Stimulated activated CD4-positive, alpha-beta T cell treated with anti-CD3 and anti-CD28 coated beads, Interleukin-1b, Interleukin-23, amount 100 ng/mL, for 1 hour (primary cell): Measurements from ENCODE around the gene ADO.

Experiments used
- DNase-seq, 2 donors: peaks; one replicate each; pipeline ENCODE4 v3.0.0-alpha.2; 2020; ENCODE audit warnings: low read depth in 2 of 2

The ADO gene

DNA sequence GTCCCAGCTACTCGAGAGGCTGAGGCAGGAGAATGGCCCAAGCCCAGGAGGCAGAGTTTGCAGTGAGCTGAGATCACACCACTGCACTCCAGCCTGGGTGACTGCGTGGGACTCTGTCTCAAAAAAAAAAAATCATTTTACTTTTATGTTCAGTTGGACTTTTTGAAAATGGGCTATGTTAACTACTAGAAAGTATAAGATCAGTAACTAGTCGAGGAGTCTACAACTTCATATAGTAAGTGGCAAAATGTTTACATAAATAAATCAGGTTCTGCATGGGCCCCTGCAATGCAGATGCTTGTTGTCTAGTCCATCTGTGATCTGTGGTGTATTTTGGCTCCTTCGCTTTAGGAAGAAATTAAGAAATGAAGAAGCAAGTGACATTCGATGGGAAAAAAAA is 12.3 kb upstream of the ADO start:
- DNase-seq, result no peak

DNA sequence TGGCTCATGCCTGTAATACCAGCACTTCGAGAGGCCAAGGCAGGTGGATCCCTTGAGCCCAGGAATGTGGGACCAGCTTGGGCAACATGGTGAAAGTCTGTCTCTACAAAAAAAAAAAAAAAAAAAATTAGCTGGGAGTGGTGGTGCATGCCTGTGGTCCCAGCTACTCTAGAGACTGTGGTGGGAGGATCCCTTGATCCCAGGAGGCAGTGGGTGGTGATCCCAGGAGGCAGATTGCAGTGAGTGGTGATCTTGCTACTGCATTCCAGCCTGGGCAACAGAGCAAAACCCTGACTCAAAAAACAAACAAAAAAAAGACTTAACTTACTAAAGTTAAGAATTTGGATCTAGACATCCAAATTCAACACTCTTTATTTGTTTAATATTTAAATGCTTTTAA is 10.2 kb upstream of the ADO start:
- no peak for DNase-seq

DNA sequence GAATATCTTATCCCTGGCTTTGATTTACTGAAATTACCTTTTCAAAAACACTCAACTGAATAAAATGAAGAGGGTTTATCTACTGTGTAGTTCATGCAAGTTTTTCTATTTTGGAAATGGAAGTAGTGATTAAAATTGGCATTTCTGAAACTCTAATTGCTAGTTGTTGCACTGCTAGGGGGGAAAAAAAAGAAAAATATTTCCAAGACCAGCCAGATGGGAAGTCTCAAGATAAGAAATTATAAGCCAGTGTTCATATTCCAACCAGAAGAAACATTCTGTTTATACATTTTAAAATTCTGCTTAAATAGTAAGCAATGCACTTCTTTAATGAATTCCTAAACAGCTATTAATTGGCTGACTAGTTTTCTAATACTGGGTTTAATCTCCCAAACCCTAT is 9.4 kb upstream of the ADO start:
- no peak for DNase-seq

DNA sequence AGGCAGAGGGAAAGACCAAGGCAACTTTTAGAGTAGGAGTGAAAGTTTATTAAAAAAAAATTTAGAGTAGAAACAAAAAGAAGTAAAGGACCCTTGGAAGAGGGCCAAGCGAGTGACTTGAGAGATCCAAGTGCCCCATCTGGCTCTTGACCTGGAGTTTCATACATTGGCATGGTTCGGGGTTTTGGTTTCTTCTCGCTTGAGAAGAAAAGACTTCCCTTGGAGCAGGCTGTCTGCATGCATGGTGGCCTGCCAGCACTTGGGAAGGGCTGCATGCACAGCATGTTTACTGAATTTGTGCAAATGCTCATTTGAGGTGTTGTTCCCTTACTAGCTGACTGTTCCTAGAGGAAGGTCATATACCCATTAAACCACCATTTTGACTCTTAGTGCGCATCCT is 8.8 kb upstream of the ADO start:
- no peak for DNase-seq

DNA sequence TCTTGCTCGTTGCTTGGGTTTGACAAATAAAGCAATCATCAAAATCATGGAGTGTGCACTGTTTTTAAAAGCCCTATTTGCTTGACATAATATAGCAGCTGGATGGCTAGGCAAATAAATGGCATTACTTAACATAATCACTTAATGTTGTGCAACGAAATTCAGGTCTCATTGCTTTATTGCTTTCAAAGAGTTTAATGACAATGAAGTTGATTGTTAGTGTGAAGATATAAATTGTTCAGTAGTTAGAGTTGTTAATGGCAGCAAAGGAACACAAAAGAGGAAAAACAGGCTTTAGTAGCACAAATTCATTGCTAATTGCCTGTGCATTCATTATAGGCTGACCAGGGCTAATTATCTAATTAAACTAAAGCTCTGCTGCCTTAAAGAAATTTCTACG is 7.6 kb upstream of the ADO start:
- no peak for DNase-seq

DNA sequence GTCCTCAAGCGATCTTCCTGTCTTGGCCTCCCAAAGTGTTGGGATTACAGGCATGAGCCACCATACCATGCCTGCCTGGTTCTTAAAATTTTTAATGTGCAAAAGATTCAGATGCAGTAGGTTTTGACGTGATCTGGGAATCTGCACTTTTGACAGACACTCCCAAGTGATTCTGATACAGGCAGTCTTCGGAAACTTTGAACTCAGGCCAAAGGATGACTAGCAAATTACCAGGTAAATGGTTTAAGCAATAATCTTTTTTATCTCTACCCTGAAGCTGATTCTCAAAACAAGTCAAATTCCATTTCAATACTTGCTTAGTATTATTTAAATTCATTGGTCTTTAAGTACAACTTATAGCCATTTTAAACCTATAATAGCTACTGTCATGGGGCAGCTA is 2.6 kb upstream of the ADO start:
- DNase-seq, result no peak

DNA sequence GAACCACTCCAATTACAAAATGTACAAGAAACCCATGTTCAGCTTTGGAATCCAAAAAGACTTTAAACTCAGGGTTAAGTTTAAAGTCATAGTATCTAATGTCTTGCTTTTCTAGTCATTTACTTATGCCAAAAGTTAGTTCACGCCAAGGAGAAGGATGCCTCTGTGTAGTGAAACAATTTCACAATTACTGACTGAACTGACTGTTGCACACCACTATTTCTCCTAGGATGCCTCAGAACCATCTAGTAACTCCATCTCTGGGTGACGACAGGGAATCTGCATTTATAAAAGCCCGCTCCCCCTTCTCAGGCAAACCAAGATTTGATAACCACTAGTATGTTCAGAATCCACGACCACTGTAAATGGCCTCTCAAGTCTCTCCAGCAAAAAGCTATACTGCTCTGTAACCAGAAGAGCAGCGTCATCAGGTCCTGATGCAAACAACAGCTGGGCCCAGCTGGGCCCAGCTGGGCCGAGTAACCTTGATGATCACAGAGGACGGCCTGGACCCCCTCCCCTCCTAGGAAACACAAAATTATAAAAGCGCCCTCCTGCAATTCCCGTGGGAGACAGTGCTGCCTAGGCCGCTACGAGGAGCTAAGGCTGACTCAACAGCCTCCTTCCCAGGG is 680 bp upstream of the ADO start:
- DNase-seq, result no peak

DNA sequence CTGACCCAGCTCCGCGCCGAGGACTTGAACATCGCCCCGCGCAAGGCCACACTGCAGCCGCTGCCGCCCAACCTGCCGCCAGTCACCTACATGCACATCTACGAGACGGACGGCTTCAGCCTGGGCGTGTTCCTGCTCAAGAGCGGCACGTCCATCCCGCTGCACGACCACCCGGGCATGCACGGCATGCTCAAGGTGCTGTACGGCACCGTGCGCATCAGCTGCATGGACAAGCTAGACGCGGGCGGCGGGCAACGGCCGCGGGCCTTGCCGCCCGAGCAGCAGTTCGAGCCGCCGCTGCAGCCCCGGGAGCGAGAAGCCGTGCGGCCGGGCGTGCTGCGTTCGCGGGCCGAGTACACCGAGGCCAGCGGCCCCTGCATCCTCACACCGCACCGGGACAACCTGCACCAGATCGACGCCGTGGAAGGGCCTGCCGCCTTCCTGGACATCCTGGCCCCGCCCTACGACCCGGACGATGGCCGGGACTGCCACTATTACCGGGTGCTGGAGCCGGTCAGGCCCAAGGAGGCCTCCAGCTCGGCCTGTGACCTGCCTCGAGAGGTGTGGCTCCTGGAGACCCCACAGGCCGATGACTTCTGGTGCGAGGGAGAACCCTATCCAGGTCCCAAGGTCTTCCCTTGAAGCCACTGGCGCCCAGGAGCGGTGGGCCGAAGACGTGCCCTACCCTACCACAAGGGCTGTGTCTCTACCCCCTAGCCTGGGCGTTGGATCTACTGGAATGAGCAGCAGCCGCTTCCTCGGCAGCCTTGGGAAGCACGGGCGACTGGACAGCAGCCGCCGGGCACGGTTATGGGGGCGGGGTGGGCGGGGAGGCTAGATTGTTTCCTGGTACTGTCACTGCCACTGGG is 945 bp downstream of the ADO start:
- no peak for DNase-seq

DNA sequence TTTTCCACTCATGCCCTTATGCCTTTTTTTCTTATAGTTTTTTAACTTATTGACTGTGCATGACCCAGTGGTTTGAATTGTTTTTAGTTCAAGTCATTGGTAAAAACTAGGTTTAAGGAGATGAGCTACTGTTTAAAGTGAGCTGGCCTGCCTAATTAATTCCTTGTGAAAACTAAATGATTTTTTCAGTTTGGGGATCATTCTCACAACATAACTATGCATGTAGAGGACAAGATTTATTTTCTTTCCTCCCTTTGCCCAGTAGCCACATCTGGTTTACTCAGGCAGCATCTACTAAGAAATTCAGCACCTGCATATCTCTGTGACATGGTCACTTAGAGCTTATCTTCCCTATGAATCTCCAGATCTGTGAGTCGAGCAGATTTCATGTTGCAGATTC is 1.7 kb downstream of the ADO start:
- DNase-seq, result no peak

DNA sequence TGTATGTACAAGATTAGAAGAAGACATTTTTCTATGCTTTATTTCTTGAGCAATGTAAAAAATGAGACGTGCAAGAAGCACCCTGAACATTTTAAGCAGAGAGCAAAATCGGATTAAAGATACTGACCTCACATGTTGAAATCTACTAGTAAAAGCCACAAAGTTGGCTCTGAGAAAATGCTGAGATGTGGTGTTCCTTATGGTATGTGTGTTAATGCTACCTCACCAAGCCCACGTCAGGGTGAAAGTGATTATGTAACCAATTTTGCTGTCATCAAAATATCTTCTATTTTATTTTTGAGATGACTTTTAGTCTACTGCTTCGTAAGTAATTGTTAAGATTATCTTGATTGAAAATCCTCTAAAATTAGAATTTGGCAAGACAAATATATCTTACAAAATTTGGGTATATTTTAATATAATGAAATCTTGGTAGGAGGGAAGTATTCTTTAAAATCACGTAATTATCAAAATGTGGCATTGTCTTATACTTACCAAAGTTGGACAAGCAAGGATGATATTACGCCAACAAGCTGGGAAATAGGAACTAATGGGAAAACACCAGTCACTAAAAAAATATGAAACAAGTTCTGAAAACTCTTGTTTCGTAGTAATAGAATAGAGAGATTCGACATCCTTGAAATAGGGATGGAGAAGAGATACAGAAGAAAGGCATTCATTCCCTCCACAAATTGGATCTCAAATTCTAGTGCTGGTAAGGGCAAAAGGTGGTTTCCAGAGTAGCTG is 5.8 kb downstream of the ADO start:
- no peak for DNase-seq

DNA sequence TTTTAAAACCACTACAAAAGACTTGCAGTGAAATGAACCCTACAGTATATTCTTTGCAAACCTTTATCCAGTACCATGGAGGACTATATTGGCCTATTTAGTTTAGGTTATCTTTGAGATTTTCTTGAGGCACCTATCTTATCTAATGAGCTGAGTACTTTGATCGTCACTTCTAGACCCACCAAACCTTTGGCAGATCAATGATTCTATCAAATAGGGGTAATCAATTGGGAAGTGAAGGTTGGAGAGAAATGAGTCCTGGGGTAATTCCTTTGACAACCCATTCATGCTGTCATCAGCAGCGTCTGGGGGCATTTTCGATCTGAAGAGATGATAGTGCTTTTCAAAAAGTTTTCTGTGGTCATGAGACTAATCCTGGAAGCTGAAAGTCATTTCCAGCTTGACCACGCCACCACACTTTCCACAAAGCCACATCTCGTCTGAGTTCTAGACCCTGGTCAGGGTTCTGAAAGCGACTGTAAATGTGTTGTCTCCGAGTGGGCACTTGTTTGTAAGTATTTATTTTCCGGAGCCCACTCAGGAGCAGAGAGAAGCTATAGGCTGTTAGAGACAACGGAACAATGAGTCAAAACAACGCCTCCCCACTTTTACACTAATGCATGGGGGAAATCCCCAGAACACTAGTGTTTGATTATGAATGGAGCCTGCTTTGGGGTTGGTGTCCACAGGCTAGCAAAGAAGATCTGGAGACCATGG is 6.8 kb downstream of the ADO start:
- DNase-seq, result peak in 1 of 2 donors; percentile 36

DNA sequence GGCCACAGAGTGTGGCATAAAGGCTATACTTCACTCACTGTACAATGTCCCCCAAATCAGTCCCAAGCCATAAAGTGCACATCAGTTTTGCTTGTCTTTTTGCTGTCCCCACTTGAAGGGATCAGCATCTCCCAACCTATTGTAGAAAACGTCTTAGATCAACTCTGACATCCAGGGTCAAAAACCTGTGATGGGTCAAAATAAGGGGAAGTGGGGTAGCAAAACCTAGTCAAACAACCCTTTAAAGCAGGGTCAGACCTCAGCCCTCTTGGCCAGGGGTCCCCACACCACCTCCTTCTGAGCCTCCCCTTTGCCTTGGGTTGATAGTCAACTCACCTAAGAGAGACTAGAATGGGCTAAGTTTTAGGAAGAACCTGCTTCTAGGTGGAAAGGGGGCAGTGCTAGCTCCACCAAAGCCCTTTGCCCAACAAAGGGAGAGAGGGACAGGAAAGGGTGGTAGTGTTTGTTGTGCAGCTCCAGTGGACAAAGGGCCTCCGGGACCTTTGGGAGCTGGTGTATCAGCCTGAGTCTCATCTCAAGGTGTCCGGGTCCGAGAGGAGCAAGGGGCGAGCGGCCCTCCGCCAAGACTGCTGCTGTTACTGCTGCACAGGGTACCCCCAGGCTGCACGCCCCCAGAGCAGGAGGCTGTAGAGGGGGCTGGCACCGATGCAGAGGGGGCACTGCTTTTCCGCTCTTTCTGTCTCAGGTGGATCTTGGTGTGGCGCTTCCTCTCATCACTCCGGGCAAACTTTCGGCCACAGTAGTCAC is 8.3 kb downstream of the ADO start:
- DNase-seq, result no peak

DNA sequence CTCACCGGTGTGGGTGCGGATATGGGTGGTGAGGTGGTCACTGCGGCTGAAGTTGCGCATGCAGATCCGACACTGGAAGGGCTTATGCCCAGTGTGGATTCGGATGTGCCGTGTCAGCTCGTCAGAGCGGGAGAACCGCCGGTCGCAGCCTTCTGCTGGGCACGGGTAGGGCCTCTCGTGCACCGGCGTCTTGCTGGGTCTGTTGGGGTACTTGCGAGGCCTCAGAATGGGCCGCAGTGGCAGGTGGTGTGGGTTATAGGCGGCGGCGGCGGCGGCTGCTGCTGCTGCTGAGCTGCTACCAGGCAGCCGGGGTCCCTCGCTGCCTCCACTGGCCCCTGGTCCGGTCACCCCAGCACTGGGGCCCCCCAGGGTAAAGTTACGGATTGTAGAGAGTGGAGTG is 8.9 kb downstream of the ADO start:
- no peak for DNase-seq

DNA sequence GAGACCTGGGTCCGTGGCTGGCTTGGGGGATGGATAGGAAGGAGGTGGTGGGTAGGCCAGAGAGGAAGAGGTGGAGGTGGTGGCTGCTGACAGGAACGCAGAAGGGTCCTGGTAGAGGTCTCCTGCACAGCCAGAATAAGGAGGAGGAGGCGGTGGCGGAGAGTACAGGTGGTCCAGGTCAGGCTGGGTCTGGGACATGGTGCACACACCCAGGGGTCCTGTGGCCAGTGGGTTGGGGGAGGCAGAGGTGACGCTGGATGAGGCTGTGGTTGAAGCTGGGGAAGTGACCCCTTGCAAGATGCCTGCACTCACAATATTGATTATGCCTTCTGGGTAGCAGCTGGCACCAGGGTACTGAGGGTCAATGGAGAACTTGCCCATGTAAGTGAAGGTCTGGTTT is 9.5 kb downstream of the ADO start:
- DNase-seq, result no peak

DNA sequence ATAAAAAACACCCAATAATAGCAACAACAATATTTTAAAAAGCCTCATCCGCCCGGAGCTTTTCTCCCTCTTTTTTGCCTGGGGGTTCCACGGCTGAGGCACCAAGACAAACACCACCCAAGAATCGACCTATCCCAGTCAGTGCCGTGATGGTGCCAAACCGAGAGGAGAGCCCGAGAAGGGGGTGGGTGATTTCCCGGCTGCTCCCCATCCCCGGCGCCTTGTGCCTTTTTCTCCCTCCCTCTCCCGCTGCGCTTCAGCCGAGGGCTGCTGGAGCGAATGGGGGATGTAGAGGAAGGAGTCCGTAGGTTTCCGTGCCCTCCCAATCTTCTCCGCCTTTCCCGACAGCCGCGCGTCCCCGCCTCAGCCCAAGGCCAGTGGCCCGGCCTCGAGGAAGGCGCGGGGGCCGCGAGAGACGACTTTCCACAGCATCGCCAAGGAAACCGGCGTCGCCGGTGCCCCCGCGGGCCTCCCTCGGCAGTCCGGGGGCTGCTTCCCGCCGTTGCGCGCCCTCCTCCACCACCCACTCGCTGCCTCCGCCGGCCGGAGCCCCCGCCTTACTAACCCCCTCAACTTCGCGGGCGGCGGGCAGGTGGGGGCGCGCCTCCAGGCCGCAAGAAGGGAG is 10.3 kb downstream of the ADO start:
- no peak for DNase-seq

DNA sequence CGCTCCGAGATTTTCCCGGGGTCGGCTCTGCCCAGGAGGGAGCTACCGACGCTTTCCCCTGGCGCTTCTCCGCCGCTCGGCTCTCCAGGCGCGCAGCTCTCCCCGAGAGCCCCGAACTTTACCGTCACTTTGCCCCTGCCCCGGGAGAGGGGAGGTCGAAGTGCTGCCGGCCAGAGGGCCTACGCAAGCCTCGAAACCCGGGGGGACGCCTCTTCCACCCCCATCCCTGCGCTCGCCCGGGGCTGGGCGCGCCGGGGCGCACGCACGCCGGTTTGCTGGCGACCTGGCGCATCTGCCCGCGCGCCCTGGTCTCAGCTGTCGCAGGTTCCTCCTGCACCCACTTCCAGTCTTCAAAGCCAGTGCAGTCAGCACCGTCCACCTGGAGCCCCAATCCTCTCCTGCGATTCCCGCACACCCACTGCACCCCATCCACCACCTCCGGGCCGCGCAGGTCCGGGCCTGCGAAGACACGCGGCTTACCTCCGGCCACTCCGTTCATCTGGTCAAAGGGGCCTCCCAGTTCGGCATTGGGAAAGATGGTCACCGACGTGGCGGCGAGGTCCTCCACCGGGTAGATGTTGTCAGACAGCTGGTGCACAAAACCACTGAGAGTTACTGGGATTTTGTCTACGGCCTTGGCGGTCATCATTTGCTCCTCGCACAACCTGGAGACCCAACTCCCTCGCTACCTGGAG is 11.0 kb downstream of the ADO start:
- DNase-seq, result no peak

DNA sequence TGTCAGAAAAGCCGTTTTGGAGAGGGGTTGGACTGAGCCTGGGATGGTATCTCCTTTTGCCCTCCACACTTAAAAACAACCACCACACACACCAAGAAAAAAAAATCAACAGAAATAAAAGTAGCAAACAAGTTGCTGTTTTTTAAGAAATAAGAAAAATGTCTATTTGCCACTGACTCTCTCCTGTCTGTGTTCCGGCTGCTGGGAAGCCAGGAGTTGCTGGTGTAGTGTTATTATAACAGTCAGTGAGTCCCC is 11.5 kb downstream of the ADO start:
- DNase-seq, result no peak

DNA sequence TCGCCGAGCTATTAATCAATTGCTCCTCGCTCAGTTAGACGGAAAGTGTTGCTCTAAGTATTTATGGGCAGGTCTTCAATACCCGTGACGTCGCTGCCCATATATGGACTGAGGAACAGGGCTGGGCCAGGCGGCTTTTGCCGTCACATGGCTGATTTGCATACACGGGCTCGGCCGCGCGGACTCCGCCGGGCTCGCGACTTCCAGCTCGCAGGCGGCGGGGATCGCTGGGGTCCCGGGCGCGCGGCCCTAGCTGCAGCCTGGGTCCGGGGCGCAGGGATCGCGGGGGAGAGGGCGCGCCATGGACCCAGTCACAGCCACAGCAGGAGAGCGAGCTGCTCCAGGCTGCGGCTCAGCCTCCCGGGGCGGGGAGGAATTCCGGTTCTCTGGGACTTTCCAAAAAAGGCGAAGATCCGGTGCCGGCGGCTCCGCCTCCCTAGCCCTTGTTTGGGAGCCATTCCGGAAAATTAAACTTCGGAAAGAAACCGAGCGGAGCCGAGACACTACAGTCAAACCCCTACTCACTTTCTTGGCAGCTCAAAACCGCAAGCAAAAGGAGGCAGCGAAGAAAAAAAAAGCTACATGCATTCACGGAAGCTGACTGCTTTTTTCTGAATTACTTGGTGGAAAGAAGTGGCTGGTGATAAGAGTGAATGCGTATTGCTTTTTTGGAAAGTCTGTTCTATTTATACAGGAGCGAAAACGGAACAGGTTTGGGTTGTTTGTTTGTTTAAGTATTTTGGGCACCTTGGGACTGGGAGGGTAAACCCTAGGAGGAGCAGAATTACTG is 12.0 kb downstream of the ADO start, which contains the start of gene EGR2:
Gene EGR2 (minus strand): TSS at position 36 of the 790 bp plus-strand sequence. CDS start 337 bp downstream, outside the sequence.
- DNase-seq, result peak; percentile 85 to 86

DNA sequence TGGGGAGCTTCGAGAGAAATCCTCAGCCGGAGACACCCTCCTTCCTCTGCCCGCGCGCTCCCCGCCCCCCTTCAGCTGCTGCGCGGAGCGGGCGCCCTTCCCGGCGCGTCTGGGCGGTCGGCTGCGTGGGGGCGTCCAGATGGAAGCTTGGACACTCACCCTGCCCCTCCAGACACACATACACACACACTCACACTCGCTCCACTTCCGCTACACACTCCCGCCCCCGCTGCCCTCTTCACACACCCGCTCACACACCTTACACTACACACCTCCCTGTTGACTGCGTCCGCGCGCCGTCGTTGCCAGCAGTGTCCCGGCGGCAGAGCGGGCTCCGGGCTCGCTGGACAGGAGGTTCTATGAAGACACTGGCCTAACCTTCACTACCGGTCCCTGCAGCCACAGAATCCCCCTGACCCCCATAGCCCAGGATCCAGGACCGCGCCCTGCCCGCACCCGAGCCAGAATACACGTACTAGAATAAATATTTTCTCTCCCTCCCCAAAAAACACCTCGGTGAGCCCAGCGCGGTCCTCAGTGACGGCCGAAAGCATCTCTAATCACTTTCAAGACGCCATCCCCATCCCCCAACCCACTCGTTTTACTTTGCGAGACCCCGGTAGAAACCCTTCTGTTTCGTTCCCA is 12.7 kb downstream of the ADO start:
- DNase-seq, result peak in 1 of 2 donors; percentile 36
